Panc1 (cell line): ENCODE measurements around the gene IL1R1. TPM values are rescaled to one million over a fixed set of nuclear protein-coding genes. Genes with fewer than 3 reads are reported as not detected.

Experiments used
- ATAC-seq: fragments of 200-7000 bp; cut with Tn5 transposase; 2 replicates; pipeline ENCODE4 v1.9.1; 2020; ENCODE audit warnings: mild to moderate bottlenecking, moderate library complexity
- BruUV-seq: library from RNA; stranded (reverse); fragments of 400-500 nt; replicated peaks from 2 replicates; lab custom pipeline; 2021; lab: Mats Ljungman, UMichigan
- CTCF ChIA-PET: fragments of 300-600 bp; sonication (Branson Sonifier 250); formaldehyde crosslinking; loops from one replicate; lab custom pipeline; 2022; ENCODE audit warnings: antibody characterized with exemption; lab: Charles Lee
- POLR2A ChIA-PET: fragments of 300-600 bp; sonication (Branson Sonifier 250); formaldehyde crosslinking; loops from one replicate; lab custom pipeline; 2022; ENCODE audit warnings: antibody characterized with exemption; lab: Charles Lee
- DNase-seq: peaks from one replicate; pipeline ENCODE4 v3.0.0-alpha.2; 2010; ENCODE audit warnings: low read depth, low spot score
- H3K27ac ChIP-seq: 2 replicates; pipeline ENCODE4 v1.5.1; 2011; ENCODE audit warnings: mild to moderate bottlenecking, low read length, inconsistent platforms
- H3K27me3 ChIP-seq: fragments of 200-500 bp; sonication (Bioruptor generic); 2 replicates; pipeline ENCODE4 v1.6.0; 2014; ENCODE audit warnings: low read length, inconsistent platforms; ENCODE audit not compliant: control insufficient read depth, insufficient read depth
- H3K36me3 ChIP-seq: fragments of 200-500 bp; sonication (Bioruptor generic); 2 replicates; pipeline ENCODE4 v1.5.1; 2014; ENCODE audit warnings: inconsistent platforms, mild to moderate bottlenecking, low read length, moderate library complexity; ENCODE audit not compliant: control insufficient read depth, insufficient read depth
- H3K4me1 ChIP-seq: 2 replicates; pipeline ENCODE4 v1.5.1; 2011; ENCODE audit warnings: inconsistent platforms, mild to moderate bottlenecking, low read length, moderate library complexity; ENCODE audit not compliant: control insufficient read depth, insufficient read depth
- H3K4me3 ChIP-seq, 2 experiments: 2 replicates each; pipeline ENCODE4 v1.5.1; 2011 to 2012; ENCODE audit warnings: low read depth in 2 of 2, low read length in 2 of 2, mild to moderate bottlenecking in 2 of 2, inconsistent platforms in 1 of 2, moderate library complexity in 1 of 2
- H3K9me3 ChIP-seq: fragments of 200-500 bp; sonication (Bioruptor generic); 2 replicates; pipeline ENCODE4 v1.5.1; 2014; ENCODE audit warnings: low read depth, mild to moderate bottlenecking, inconsistent platforms, low read length, moderate library complexity; ENCODE audit not compliant: control insufficient read depth, insufficient read depth
- POLR2AphosphoS5 ChIP-seq: IDR thresholded peaks from 2 replicates; pipeline ENCODE4 v1.6.1; 2012; ENCODE audit warnings: mild to moderate bottlenecking, low read depth, low read length, moderate library complexity
- SIN3A ChIP-seq: IDR thresholded peaks from 2 replicates; pipeline ENCODE4 v1.6.1; 2012; ENCODE audit warnings: low read depth, mild to moderate bottlenecking, low read length, moderate library complexity, borderline replicate concordance; ENCODE audit not compliant: insufficient read depth
- TCF7L2 ChIP-seq: IDR thresholded peaks from 2 replicates; pipeline ENCODE4 v1.6.1; 2011; ENCODE audit warnings: mild to moderate bottlenecking, low read depth, low read length, inconsistent platforms
- in situ Hi-C: cut with HindIII; loops from 2 replicates; pipeline ENCODE4 v1.10.0; 2016; ENCODE audit warnings: low sequenced_read_pairs, low pct_unique_long_range_greater_than_20kb
- intact Hi-C: fragments of 100-400 bp; cut with micrococcal nuclease; formaldehyde crosslinking; loops from one replicate; pipeline ENCODE4 v1.10.0; 2022; ENCODE audit not compliant: unreplicated experiment
- total RNA-seq: library from RNA; stranded (reverse); gene quantifications from one replicate; pipeline ENCODE4 v1.2.1, GENCODE V29; 2021; ENCODE audit not compliant: unreplicated experiment
- TF ChIP-seq, protein P1 (sequence below), 2 experiments: IDR thresholded peaks; 2 replicates each; pipeline ENCODE4 v1.6.1; 2011 to 2012; ENCODE audit warnings: low read depth in 2 of 2, control low read depth in 1 of 2, low read length in 1 of 2, mild to moderate bottlenecking in 1 of 2, moderate library complexity in 1 of 2; ENCODE audit not compliant: insufficient read depth in 1 of 2
- TF ChIP-seq, protein P2 (sequence below): fragments of 450-650 bp; IDR thresholded peaks from 2 replicates; pipeline ENCODE4 v1.5.1; 2017; ENCODE audit warnings: mild to moderate bottlenecking

The IL1R1 gene
- total RNA-seq, 1 experiment from 2014 or later, result 7.1 TPM

GRCh38 chr2:102110171-102110570 is 32.4 kb upstream of the IL1R1 start:
- no TSS peak for BruUV-seq
- in situ Hi-C loops (no loop called here), intact Hi-C loops (no loop called here)
- Histone ChIP-seq H3K36me3 (no peaks in the 10 kb centered on the region), H3K27me3 (no peaks in the 10 kb centered on the region), H3K4me1 (no peaks in the 10 kb centered on the region), H3K27ac (no peak overlapping the region), H3K4me3 (no peak overlapping the region), H3K9me3 (no peaks in the 10 kb centered on the region)
- ATAC-seq (no peak), DNase-seq (no peak)
- ChIA-PET CTCF (no interaction called here), POLR2A (no interaction called here)
- TF ChIP-seq, protein P1, sequence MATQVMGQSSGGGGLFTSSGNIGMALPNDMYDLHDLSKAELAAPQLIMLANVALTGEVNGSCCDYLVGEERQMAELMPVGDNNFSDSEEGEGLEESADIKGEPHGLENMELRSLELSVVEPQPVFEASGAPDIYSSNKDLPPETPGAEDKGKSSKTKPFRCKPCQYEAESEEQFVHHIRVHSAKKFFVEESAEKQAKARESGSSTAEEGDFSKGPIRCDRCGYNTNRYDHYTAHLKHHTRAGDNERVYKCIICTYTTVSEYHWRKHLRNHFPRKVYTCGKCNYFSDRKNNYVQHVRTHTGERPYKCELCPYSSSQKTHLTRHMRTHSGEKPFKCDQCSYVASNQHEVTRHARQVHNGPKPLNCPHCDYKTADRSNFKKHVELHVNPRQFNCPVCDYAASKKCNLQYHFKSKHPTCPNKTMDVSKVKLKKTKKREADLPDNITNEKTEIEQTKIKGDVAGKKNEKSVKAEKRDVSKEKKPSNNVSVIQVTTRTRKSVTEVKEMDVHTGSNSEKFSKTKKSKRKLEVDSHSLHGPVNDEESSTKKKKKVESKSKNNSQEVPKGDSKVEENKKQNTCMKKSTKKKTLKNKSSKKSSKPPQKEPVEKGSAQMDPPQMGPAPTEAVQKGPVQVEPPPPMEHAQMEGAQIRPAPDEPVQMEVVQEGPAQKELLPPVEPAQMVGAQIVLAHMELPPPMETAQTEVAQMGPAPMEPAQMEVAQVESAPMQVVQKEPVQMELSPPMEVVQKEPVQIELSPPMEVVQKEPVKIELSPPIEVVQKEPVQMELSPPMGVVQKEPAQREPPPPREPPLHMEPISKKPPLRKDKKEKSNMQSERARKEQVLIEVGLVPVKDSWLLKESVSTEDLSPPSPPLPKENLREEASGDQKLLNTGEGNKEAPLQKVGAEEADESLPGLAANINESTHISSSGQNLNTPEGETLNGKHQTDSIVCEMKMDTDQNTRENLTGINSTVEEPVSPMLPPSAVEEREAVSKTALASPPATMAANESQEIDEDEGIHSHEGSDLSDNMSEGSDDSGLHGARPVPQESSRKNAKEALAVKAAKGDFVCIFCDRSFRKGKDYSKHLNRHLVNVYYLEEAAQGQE (IDR thresholded peaks at IDR 0.05; ENCODE audit: insufficient read depth in 1 of 2, low read depth in 2 of 2, low read length in 1 of 2), result no peak
- TF ChIP-seq SIN3A (no peak), POLR2AphosphoS5 (no peak), TCF7L2 (no peak)
- TF ChIP-seq, protein P2, sequence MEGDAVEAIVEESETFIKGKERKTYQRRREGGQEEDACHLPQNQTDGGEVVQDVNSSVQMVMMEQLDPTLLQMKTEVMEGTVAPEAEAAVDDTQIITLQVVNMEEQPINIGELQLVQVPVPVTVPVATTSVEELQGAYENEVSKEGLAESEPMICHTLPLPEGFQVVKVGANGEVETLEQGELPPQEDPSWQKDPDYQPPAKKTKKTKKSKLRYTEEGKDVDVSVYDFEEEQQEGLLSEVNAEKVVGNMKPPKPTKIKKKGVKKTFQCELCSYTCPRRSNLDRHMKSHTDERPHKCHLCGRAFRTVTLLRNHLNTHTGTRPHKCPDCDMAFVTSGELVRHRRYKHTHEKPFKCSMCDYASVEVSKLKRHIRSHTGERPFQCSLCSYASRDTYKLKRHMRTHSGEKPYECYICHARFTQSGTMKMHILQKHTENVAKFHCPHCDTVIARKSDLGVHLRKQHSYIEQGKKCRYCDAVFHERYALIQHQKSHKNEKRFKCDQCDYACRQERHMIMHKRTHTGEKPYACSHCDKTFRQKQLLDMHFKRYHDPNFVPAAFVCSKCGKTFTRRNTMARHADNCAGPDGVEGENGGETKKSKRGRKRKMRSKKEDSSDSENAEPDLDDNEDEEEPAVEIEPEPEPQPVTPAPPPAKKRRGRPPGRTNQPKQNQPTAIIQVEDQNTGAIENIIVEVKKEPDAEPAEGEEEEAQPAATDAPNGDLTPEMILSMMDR, result no peak

DNA sequence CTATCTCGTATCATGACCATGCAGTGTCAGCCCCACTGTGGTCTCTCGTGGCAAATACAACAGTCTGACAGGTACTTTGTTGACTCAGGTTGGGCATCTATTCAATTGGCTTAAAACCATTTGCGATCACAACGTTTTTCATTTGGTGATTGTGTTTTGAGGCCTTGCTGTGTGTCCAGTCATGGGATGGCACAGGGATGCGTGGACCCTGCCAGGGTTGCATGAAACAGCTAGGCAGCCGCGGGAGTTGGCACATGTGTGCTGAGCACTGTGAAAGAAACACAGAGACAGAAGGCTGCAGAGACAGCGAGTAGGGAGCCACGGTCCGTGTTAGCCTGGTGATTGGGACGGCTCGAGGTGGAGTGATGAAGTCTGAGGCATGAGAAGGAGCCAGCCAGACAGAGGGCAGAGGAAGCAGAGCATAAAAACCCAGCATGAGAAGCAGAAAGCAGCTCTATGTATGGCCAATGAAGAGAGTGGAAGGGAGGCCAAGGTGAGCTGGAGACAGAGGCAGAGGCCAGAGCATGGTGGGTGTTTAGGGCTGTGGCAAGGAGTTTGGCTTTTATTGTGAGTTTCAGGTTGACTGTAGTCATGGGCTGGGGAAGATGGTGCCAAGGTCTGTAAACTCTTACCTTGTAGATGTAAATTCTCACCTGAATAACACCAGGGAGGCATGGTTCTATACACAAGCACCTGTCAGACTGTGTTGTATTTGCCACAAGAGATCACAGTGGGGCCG is 31.8 kb upstream of the IL1R1 start:
- no peak for ATAC-seq
- ChIA-PET CTCF (no interaction called here), POLR2A (no interaction called here)
- Histone ChIP-seq H3K36me3 (no peaks in the 10 kb centered on the region), H3K27ac (no peak overlapping the region), H3K27me3 (no peaks in the 10 kb centered on the region), H3K9me3 (no peaks in the 10 kb centered on the region), H3K4me1 (no peaks in the 10 kb centered on the region), H3K4me3 (no peak overlapping the region)
- in situ Hi-C loops (no loop called here), intact Hi-C loops (no loop called here)
- no TSS peak for BruUV-seq
- DNase-seq, result no peak
- TF ChIP-seq, protein P1 (IDR thresholded peaks at IDR 0.05; ENCODE audit: insufficient read depth in 1 of 2, low read depth in 2 of 2, low read length in 1 of 2), result no peak
